Right atrium auricular region (tissue), 2 donors: Measurements from ENCODE around the gene NUP107. TPM values are rescaled to one million over a fixed set of nuclear protein-coding genes. Genes with fewer than 3 reads are reported as not detected.

Experiments used
- DNase-seq: peaks from one replicate; pipeline ENCODE4 v3.0.0-alpha.2; 2019; ENCODE audit warnings: low spot score
- H3K27ac ChIP-seq, 2 donors: fragments of 200-600 bp; sonication (generic); 1 replicate in 1 of 2; 2 replicates in 1 of 2; pipeline ENCODE4 v1.5.1; 2016 to 2019
- H3K27me3 ChIP-seq, 2 donors: fragments of 200-600 bp; sonication (generic); one replicate each; pipeline versions ENCODE4 v1.5.1 to v1.6.0; 2017 to 2019
- H3K36me3 ChIP-seq: fragments of 200-600 bp; sonication (generic); one replicate; pipeline ENCODE4 v1.5.1; 2016
- H3K4me1 ChIP-seq, 2 donors: fragments of 200-600 bp; sonication (generic); one replicate each; pipeline versions ENCODE4 v1.5.1 to v1.6.0; 2017 to 2019
- H3K4me3 ChIP-seq, 2 donors: fragments of 200-600 bp; sonication (generic); 1 replicate in 1 of 2; 2 replicates in 1 of 2; pipeline ENCODE4 v1.5.1; 2017 to 2019; ENCODE audit warnings: mild to moderate bottlenecking in 1 of 2, moderate library complexity in 1 of 2
- H3K9me3 ChIP-seq, 2 donors: fragments of 200-600 bp; sonication (generic); one replicate each; pipeline ENCODE4 v1.5.1; 2019
- total RNA-seq, 2 donors: library from RNA; depleted of rRNA; stranded (reverse); fragments of >200 nt; gene quantifications; one replicate each; pipeline ENCODE4 v1.1.0, GENCODE V29; 2016
- TF ChIP-seq, protein P1 (sequence below), 2 donors: fragments of 200-600 bp; sonication (generic); IDR thresholded peaks; one replicate each; pipeline ENCODE4 v1.5.1; 2019; ENCODE audit warnings: antibody characterized with exemption in 2 of 2

The NUP107 gene
- total RNA-seq, 2 donors from 2014 or later, result 12.6 to 14.9 TPM

GRCh38 chr12:68745376-68745903 lies 58.7 kb downstream of the NUP107 start:
- no peaks in the 10 kb centered on the region for H3K36me3 ChIP-seq
- peak overlapping the region; percentile 67 to 73 for H3K4me3 ChIP-seq
- no peaks in the 10 kb centered on the region for H3K27me3 ChIP-seq
- peaks cover 0 to 12% of the 10 kb centered on the region in 2 donors for H3K4me1 ChIP-seq
- TF ChIP-seq, protein P1, sequence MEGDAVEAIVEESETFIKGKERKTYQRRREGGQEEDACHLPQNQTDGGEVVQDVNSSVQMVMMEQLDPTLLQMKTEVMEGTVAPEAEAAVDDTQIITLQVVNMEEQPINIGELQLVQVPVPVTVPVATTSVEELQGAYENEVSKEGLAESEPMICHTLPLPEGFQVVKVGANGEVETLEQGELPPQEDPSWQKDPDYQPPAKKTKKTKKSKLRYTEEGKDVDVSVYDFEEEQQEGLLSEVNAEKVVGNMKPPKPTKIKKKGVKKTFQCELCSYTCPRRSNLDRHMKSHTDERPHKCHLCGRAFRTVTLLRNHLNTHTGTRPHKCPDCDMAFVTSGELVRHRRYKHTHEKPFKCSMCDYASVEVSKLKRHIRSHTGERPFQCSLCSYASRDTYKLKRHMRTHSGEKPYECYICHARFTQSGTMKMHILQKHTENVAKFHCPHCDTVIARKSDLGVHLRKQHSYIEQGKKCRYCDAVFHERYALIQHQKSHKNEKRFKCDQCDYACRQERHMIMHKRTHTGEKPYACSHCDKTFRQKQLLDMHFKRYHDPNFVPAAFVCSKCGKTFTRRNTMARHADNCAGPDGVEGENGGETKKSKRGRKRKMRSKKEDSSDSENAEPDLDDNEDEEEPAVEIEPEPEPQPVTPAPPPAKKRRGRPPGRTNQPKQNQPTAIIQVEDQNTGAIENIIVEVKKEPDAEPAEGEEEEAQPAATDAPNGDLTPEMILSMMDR (IDR thresholded peaks at IDR 0.05), result no peak
- H3K27ac ChIP-seq, result peak overlapping the region; percentile 79 to 81
- no peaks in the 10 kb centered on the region for H3K9me3 ChIP-seq
- no peak for DNase-seq

DNA sequence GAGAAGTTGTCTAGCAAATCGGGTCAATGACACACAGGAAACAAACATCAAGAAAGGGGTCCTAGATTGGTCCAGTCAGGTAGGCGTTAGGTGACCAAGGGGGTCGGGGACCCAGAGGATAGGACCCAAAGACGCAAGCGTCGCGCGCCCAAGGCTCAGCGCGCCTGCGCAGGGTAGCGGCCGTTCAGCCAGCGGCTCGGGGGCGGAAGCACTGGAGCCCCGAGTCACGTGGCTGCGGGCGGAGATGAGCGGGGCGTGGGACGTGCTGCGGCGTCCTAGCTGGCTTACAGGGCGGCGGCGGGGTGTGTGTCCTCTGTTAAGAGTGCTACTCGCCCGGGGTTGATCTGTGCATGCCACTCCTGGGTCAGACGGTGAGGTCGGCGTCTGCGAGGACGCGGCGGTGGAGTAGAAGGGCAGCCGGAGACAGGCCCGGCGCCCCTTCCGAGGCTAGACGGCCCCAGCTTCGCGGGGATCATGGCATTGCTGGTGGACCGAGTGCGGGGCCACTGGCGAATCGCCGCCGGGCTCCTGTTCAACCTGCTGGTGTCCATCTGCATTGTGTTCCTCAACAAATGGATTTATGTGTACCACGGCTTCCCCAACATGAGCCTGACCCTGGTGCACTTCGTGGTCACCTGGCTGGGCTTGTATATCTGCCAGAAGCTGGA lies 59.3 kb downstream of the NUP107 start, which contains the start of gene SLC35E3:
Gene SLC35E3 (plus strand): TSS at position 273 of the 668 bp plus-strand sequence. CDS start 202 bp downstream, at position 475.
- peak; percentile 90 for DNase-seq
- Histone ChIP-seq H3K27ac (peak within 1 kb of the TSS; percentile 79 to 81), H3K4me3 (peak within 1 kb of the TSS; percentile 67 to 73), H3K36me3 (no peaks in the 10 kb centered on the region), H3K27me3 (no peaks in the 10 kb centered on the region), H3K9me3 (no peaks in the 10 kb centered on the region), H3K4me1 (peaks cover 0 to 12% of the 10 kb centered on the region in 2 donors)
- TF ChIP-seq, protein P1 (IDR thresholded peaks at IDR 0.05), result no peak

GRCh38 chr12:68746572-68747180 lies 59.9 kb downstream of the NUP107 start:
- Histone ChIP-seq H3K9me3 (no peaks in the 10 kb centered on the region), H3K27me3 (no peaks in the 10 kb centered on the region)
- DNase-seq, result peak; percentile 65

GRCh38 chr12:68749443-68749842 lies 62.7 kb downstream of the NUP107 start:
- H3K27me3 ChIP-seq, result no peaks in the 10 kb centered on the region
- no peak for DNase-seq
- H3K4me3 ChIP-seq, result no peak overlapping the region
- H3K4me1 ChIP-seq, result peaks cover 0 to 12% of the 10 kb centered on the region in 2 donors
- H3K36me3 ChIP-seq, result peaks cover 10% of the 10 kb centered on the region
- H3K9me3 ChIP-seq, result no peaks in the 10 kb centered on the region
- no peak overlapping the region for H3K27ac ChIP-seq
- TF ChIP-seq, protein P1 (IDR thresholded peaks at IDR 0.05), result no peak

More at GRCh38 chr12:68746572-68747180, 59.9 kb downstream of the NUP107 start:
- Histone ChIP-seq H3K36me3 (no peaks in the 10 kb centered on the region), H3K27ac (peak overlapping the region; percentile 79 to 81), H3K4me1 (peaks cover 0 to 12% of the 10 kb centered on the region in 2 donors), H3K4me3 (peak overlapping the region; percentile 67 to 73)
- TF ChIP-seq, protein P1 (IDR thresholded peaks at IDR 0.05), result no peak

DNA sequence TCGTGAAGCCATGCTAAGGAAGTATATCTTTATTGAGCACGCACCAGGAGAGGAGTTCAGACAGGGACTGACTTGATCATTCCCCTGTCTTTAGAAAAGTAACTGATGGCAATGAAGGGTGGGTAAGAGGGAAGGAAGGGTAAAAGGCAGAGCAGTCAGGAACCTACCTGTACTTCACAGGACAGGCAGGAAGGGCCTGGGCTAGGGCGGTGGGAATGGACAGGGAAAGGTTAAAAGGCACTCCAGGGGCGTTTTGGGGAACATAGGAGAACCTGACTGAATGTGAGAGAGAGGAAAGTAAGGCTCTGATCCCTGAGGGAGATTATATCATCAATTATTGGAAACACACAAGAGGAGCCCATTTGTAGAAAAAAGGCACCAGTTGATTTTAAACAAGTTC lies 63.1 kb downstream of the NUP107 start:
- TF ChIP-seq, protein P1 (IDR thresholded peaks at IDR 0.05), result no peak
- H3K4me1 ChIP-seq, result peaks cover 0 to 12% of the 10 kb centered on the region in 2 donors
- no peaks in the 10 kb centered on the region for H3K9me3 ChIP-seq
- no peak overlapping the region for H3K4me3 ChIP-seq
- DNase-seq, result no peak
- H3K27ac ChIP-seq, result no peak overlapping the region
- H3K27me3 ChIP-seq, result no peaks in the 10 kb centered on the region
- peaks cover 15% of the 10 kb centered on the region for H3K36me3 ChIP-seq
